Pancreas (tissue), 10 donors: ENCODE measurements around the gene ARHGAP19. TPM values are rescaled to one million over a fixed set of nuclear protein-coding genes. Genes with fewer than 3 reads are reported as not detected.

Experiments
- ATAC-seq, 4 donors: fragments of 200-7000 bp; cut with Tn5 transposase; one replicate each; pipeline versions ENCODE4 v1.8.0 to v1.9.1; 2020; ENCODE audit warnings: mild to moderate bottlenecking in 4 of 4, moderate library complexity in 4 of 4
- DNase-seq, 6 donors: peaks; one replicate each; pipeline ENCODE4 v3.0.0-alpha.2; 2020
- FAIRE-seq: peaks from 2 replicates; lab custom pipeline; 2012; peaks lifted over from hg19 to GRCh38; lab: Jason Lieb, UNC
- H3K27ac ChIP-seq, 4 donors: fragments of 200-600 bp; sonication (generic); 1 replicate in 3 of 4; 2 replicates in 1 of 4; pipeline versions ENCODE4 v1.5.0 to v1.8.0; 2020
- H3K27me3 ChIP-seq, 4 donors: fragments of 200-600 bp; one replicate each; pipeline ENCODE4 v1.8.0; 2021
- H3K36me3 ChIP-seq, 3 donors: fragments of 200-600 bp; sonication (generic) in 1 of 3; one replicate each; pipeline versions ENCODE4 v1.5.0 to v1.8.0; 2020 to 2021
- H3K4me1 ChIP-seq, 3 donors: fragments of 200-600 bp; one replicate each; pipeline ENCODE4 v1.8.0; 2021
- H3K4me3 ChIP-seq, 4 donors: fragments of 200-600 bp; sonication (generic) in 2 of 4; one replicate each; pipeline versions ENCODE4 v1.5.0 to v1.8.0; 2020 to 2021
- H3K9me3 ChIP-seq, 4 donors: fragments of 200-600 bp; one replicate each; pipeline ENCODE4 v1.8.0; 2021
- CTCF ChIP-seq, 4 donors: fragments of 200-600 bp; sonication (generic) in 3 of 4; IDR thresholded peaks; one replicate each; pipeline versions ENCODE4 v1.5.0 to v1.8.0; 2021; ENCODE audit warnings: antibody characterized with exemption in 4 of 4
- WGBS, 2 donors: extraction: QIAGEN DNeasy Blood & Tissue Kit; methylation state at CpG; one replicate each; pipeline ENCODE4 v1.1.7; 2013; 5-methylcytosine and 5-hydroxymethylcytosine counted together
- intact Hi-C, 3 donors: fragments of 100-400 bp; cut with DNase I; formaldehyde crosslinking; loops; one replicate each; pipeline versions ENCODE4 v1.11.1 to v1.14.2; 2022
- polyA plus RNA-seq, 2 donors: library from polyadenylated mRNA; stranded (reverse); fragments of 200-250 nt; gene quantifications; one replicate each; pipeline ENCODE4 v1.2.3, GENCODE V29; 2013
- total RNA-seq, 6 donors: library from RNA; stranded (reverse); fragmentation: NEBNext Ultra II Directional in 4 of 6; extraction: Animal tissue kit (Norgen Biotek cat#: 25700) in 4 of 6; gene quantifications; one replicate each; pipeline versions ENCODE4 v1.2.1 to v1.2.4, GENCODE V29; 2021 to 2023
- donor health status: healthy with polysubstance abuse.
- donor health status: DM: no; HTN: no; CAD: no; lungs with moderate emphysema.
- donor health status: DM: no; HTN: no; CAD: no.
- donor health status: control.
- donor health status: control.
- donor health status: Bipolar disorder and iron deficiency.
- donor health status: DM: yes; HTN: yes; CAD: no.
- donor health status: DM: no; HTN: no; CAD: no.
- donor health status: DM: no; HTN: no; CAD: no.
- donor health status: DM: yes; HTN: yes; CAD: no.

ARHGAP19 gene
- total and polyA plus RNA-seq, 8 donors, result 1.1 to 4.8 (median 2.4) TPM

GRCh38 chr10:97185326-97186058, 106.9 kb downstream of the ARHGAP19 start, which contains the start of gene SLIT1:
Gene SLIT1 (minus strand): TSS chr10:97185959. CDS start chr10:97185674, 285 bp downstream.
- ATAC-seq, result peak; percentile 17 to 74 (median 60)
- intact Hi-C loops, result no loop called here
- Histone ChIP-seq H3K4me3 (peak within 1 kb of the TSS in 3 of 4 donors; percentile 8 to 45 (median 28)), H3K27me3 (no peaks in the 10 kb centered on the region), H3K4me1 (no peaks in the 10 kb centered on the region), H3K9me3 (no peaks in the 10 kb centered on the region), H3K27ac (no peak within 1 kb of the TSS), H3K36me3 (no peaks in the 10 kb centered on the region)
- FAIRE-seq, result no peak
- 0 to 1% methylated on average over 39 to 74 of the region's 74 CpGs for WGBS, 2 donors
- TF ChIP-seq CTCF (IDR thresholded peaks at IDR 0.05), result no peak
- peak in 2 of 6 donors; percentile 63 to 74 for DNase-seq

- FAIRE-seq (no peak), ATAC-seq (peak in 2 of 4 donors; percentile 14 to 23), DNase-seq (peak in 1 of 6 donors; percentile 54)
- 26 to 30% methylated on average over 17 of the region's 17 CpGs for WGBS, 2 donors
- no peak for TF ChIP-seq CTCF (IDR thresholded peaks at IDR 0.05)
- Histone ChIP-seq H3K27ac (no peak overlapping the region), H3K4me1 (no peaks in the 10 kb centered on the region), H3K27me3 (no peaks in the 10 kb centered on the region), H3K36me3 (no peaks in the 10 kb centered on the region), H3K4me3 (peak overlapping the region in 2 of 4 donors; percentile 28 to 45), H3K9me3 (no peaks in the 10 kb centered on the region)
- intact Hi-C loops, result no loop called here
Measured at GRCh38 chr10:97184971-97185325, 107.5 kb downstream of the ARHGAP19 start.

GRCh38 chr10:97183314-97183713, 109.1 kb downstream of the ARHGAP19 start:
- H3K4me1 ChIP-seq, result no peaks in the 10 kb centered on the region

GRCh38 chr10:97182288-97182990, 110.0 kb downstream of the ARHGAP19 start:
- Histone ChIP-seq H3K27ac (no peak overlapping the region), H3K9me3 (no peaks in the 10 kb centered on the region), H3K4me1 (no peaks in the 10 kb centered on the region), H3K27me3 (no peaks in the 10 kb centered on the region), H3K4me3 (no peak overlapping the region), H3K36me3 (no peaks in the 10 kb centered on the region)
- 78 to 85% methylated on average over 10 of the region's 10 CpGs for WGBS, 2 donors
- no peak for ATAC-seq
- no peak for FAIRE-seq
- intact Hi-C loops, result no loop called here
- no peak for TF ChIP-seq CTCF (IDR thresholded peaks at IDR 0.05)
- peak in 1 of 6 donors; percentile 17 for DNase-seq

More at GRCh38 chr10:97183314-97183713, 109.1 kb downstream of the ARHGAP19 start:
- ATAC-seq, result no peak
- Histone ChIP-seq H3K27ac (no peak overlapping the region), H3K4me3 (no peak overlapping the region), H3K36me3 (no peaks in the 10 kb centered on the region), H3K9me3 (no peaks in the 10 kb centered on the region), H3K27me3 (no peaks in the 10 kb centered on the region)
- FAIRE-seq, result no peak
- TF ChIP-seq CTCF (IDR thresholded peaks at IDR 0.05), result no peak
- WGBS, 2 donors, result 90 to 92% methylated on average over 3 of the region's 3 CpGs
- no peak for DNase-seq
- intact Hi-C loops, result no loop called here
